A549 (cell line): Measurements from ENCODE around the gene PHRF1.
"Not testable (repeated sequence)": the region's sequence is repeated elsewhere in the genome, so short reads cannot be mapped to it uniquely, and the experiment has no call there.

ENCODE experiments used
- ATOH8 ChIP-seq: fragments of 250-450 bp; sonication (Bioruptor Pico); IDR thresholded peaks from 2 replicates; pipeline ENCODE4 v1.5.0; 2020; ENCODE audit warnings: low read depth, mild to moderate bottlenecking, moderate library complexity
- BCL3 ChIP-seq: fragments of >200 bp; sonication (Bioruptor Twin); formaldehyde crosslinking; IDR thresholded peaks from 3 replicates; pipeline ENCODE4 v1.6.1; 2016
- CTCF ChIP-seq: fragments of >200 bp; sonication (Bioruptor Twin); formaldehyde crosslinking; IDR thresholded peaks from 3 replicates; pipeline ENCODE4 v1.5.1; 2016
- EHMT2 ChIP-seq: fragments of 200-600 bp; sonication (generic); IDR thresholded peaks from 2 replicates; pipeline ENCODE4 v1.6.1; 2016; ENCODE audit warnings: antibody characterized with exemption, low read depth, mild to moderate bottlenecking, moderate library complexity
- EP300 ChIP-seq, 2 experiments: fragments of >200 bp; sonication (Bioruptor Twin); formaldehyde crosslinking; IDR thresholded peaks; 2 replicates in 1 of 2; 3 replicates in 1 of 2; pipeline ENCODE4 v1.6.1; 2016 to 2017
- ESRRA ChIP-seq: fragments of 150-350 bp; IDR thresholded peaks from 2 replicates; pipeline ENCODE4 v1.6.1; 2014; ENCODE audit warnings: mild to moderate bottlenecking, low read length, borderline replicate concordance
- FOSB ChIP-seq: fragments of 250-450 bp; sonication (Bioruptor Pico); IDR thresholded peaks from 2 replicates; pipeline ENCODE4 v1.5.0; 2020; ENCODE audit warnings: mild to moderate bottlenecking, moderate library complexity
- GATA3 ChIP-seq: IDR thresholded peaks from 2 replicates; pipeline ENCODE4 v1.6.1; 2012; ENCODE audit warnings: borderline replicate concordance
- NPAS2 ChIP-seq: fragments of 250-450 bp; sonication (Bioruptor Pico); IDR thresholded peaks from 2 replicates; pipeline ENCODE4 v1.8.0; 2022; ENCODE audit warnings: mild to moderate bottlenecking, moderate library complexity, borderline replicate concordance
- POLR2A ChIP-seq: IDR thresholded peaks from 2 replicates; pipeline ENCODE4 v1.6.1; 2012; ENCODE audit warnings: mild to moderate bottlenecking, low read length
- RARB ChIP-seq: fragments of 250-450 bp; sonication (Bioruptor Pico); IDR thresholded peaks from 2 replicates; pipeline ENCODE4 v1.8.0; 2021; ENCODE audit warnings: mild to moderate bottlenecking, moderate library complexity
- RFX5 ChIP-seq: fragments of 450-650 bp; IDR thresholded peaks from 2 replicates; pipeline ENCODE4 v1.7.1; 2014; ENCODE audit warnings: antibody characterized with exemption, mild to moderate bottlenecking, moderate library complexity
- ZFP36 ChIP-seq: fragments of 450-650 bp; IDR thresholded peaks from 2 replicates; pipeline ENCODE4 v1.6.1; 2014; ENCODE audit warnings: borderline replicate concordance; ENCODE audit not compliant: partially characterized antibody

GRCh38 chr11:574031-574570 is 2.2 kb upstream of the PHRF1 start:
- not testable (repeated sequence) for TF ChIP-seq NPAS2 (CRISPR knock-in tag); POLR2A; BCL3; RFX5; FOSB (CRISPR knock-in tag); ATOH8; CTCF; EHMT2; RARB; GATA3; ESRRA; EP300 (IDR thresholded peaks at IDR 0.05); ZFP36
